HepG2 (cell line): Measurements from ENCODE around the gene PLA2R1. TPM values are rescaled to one million over a fixed set of nuclear protein-coding genes. Genes with fewer than 3 reads are reported as not detected.

ENCODE experiments used
- ARID5B ChIP-seq: IDR thresholded peaks from 2 replicates; pipeline ENCODE4 v1.4.0; 2020; ENCODE audit warnings: mild to moderate bottlenecking, missing genetic modification reagents
- DNMT1 ChIP-seq: sonication (generic); formaldehyde crosslinking; IDR thresholded peaks from 2 replicates; pipeline ENCODE4 v1.5.1; 2020; ENCODE audit warnings: mild to moderate bottlenecking, missing genetic modification reagents
- E2F5 ChIP-seq: sonication (generic); formaldehyde crosslinking; conservative IDR thresholded peaks from 2 replicates; pipeline ENCODE4 v1.4.0; 2020; ENCODE audit warnings: missing genetic modification reagents
- GLI4 ChIP-seq: sonication (generic); formaldehyde crosslinking; IDR thresholded peaks from 2 replicates; pipeline ENCODE4 v1.5.1; 2020; ENCODE audit warnings: missing genetic modification reagents, mild to moderate bottlenecking, moderate library complexity, borderline replicate concordance
- MEF2D ChIP-seq: sonication (generic); formaldehyde crosslinking; IDR thresholded peaks from 2 replicates; pipeline ENCODE4 v1.5.1; 2020; ENCODE audit warnings: mild to moderate bottlenecking, missing genetic modification reagents
- PRMT3 ChIP-seq: sonication (generic); formaldehyde crosslinking; IDR thresholded peaks from 2 replicates; pipeline ENCODE4 v1.8.1; 2022; ENCODE audit warnings: low read depth, mild to moderate bottlenecking, moderate library complexity, missing genetic modification reagents, borderline replicate concordance
- RCOR2 ChIP-seq: IDR thresholded peaks from 2 replicates; pipeline ENCODE4 v1.6.1; 2016; ENCODE audit warnings: missing biosample characterization, missing genetic modification reagents
- REL ChIP-seq: sonication (generic); formaldehyde crosslinking; conservative IDR thresholded peaks from 2 replicates; pipeline ENCODE4 v1.8.0; 2022; ENCODE audit warnings: mild to moderate bottlenecking, missing genetic modification reagents, moderate library complexity
- SMYD3 ChIP-seq: sonication (generic); formaldehyde crosslinking; IDR thresholded peaks from 2 replicates; pipeline ENCODE4 v1.8.1; 2023; ENCODE audit warnings: mild to moderate bottlenecking, missing genetic modification reagents
- TERF1 ChIP-seq: sonication (generic); formaldehyde crosslinking; IDR thresholded peaks from 2 replicates; pipeline ENCODE4 v1.8.0; 2022; ENCODE audit warnings: mild to moderate bottlenecking, missing genetic modification reagents, moderate library complexity
- THYN1 ChIP-seq: sonication (generic); formaldehyde crosslinking; IDR thresholded peaks from 2 replicates; pipeline ENCODE4 v1.8.1; 2023; ENCODE audit warnings: low read depth, mild to moderate bottlenecking, moderate library complexity, missing genetic modification reagents, borderline replicate concordance
- ZBTB26 ChIP-seq: IDR thresholded peaks from 2 replicates; pipeline ENCODE4 v1.6.1; 2016; ENCODE audit warnings: missing compliant biosample characterization, missing genetic modification reagents, borderline replicate concordance
- ZFP36L2 ChIP-seq: sonication (generic); formaldehyde crosslinking; IDR thresholded peaks from 2 replicates; pipeline ENCODE4 v1.4.0; 2020; ENCODE audit warnings: missing genetic modification reagents
- ZNF800 ChIP-seq: sonication (generic); formaldehyde crosslinking; IDR thresholded peaks from 2 replicates; pipeline ENCODE4 v1.4.0; 2020; ENCODE audit warnings: missing genetic modification reagents
- polyA plus RNA-seq, 8 experiments: library from polyadenylated mRNA; depleted of rRNA in 3 of 8; stranded (reverse) in 7 of 8; unstranded in 1 of 8; fragments of >200 nt; fragmentation: Illumina TruSeq in 4 of 8; extraction: Trizol in 4 of 8; gene quantifications; 2 replicates each; pipeline versions ENCODE4 v1.2.1 to v1.2.3, GENCODE V29; 2011 to 2016; ENCODE audit warnings: low read depth in 4 of 8, missing spikeins in 1 of 8, mixed read lengths in 1 of 8; ENCODE audit not compliant: insufficient read depth in 1 of 8
- total RNA-seq, 5 experiments: library from RNA; depleted of rRNA; stranded (reverse); fragments of >200 nt; fragmentation: Illumina TruSeq; extraction: Trizol; gene quantifications; 2 replicates each; pipeline ENCODE4 v1.2.3, GENCODE V29; 2016; ENCODE audit warnings: low read depth in 1 of 5
- TF ChIP-seq, protein P1 (sequence below): sonication (generic); formaldehyde crosslinking; IDR thresholded peaks from 2 replicates; pipeline ENCODE4 v1.5.0; 2020; ENCODE audit warnings: mild to moderate bottlenecking, missing genetic modification reagents, moderate library complexity
- TF ChIP-seq, protein P2 (sequence below): sonication (generic); formaldehyde crosslinking; IDR thresholded peaks from 2 replicates; pipeline ENCODE4 v1.4.0; 2020; ENCODE audit warnings: mild to moderate bottlenecking, low read depth, missing genetic modification reagents

Gene PLA2R1
- total and polyA plus RNA-seq, 2 of the 13 experiments (the other 11 are each of a cell fraction or from before 2014, with no cell fraction given), result not detected

DNA sequence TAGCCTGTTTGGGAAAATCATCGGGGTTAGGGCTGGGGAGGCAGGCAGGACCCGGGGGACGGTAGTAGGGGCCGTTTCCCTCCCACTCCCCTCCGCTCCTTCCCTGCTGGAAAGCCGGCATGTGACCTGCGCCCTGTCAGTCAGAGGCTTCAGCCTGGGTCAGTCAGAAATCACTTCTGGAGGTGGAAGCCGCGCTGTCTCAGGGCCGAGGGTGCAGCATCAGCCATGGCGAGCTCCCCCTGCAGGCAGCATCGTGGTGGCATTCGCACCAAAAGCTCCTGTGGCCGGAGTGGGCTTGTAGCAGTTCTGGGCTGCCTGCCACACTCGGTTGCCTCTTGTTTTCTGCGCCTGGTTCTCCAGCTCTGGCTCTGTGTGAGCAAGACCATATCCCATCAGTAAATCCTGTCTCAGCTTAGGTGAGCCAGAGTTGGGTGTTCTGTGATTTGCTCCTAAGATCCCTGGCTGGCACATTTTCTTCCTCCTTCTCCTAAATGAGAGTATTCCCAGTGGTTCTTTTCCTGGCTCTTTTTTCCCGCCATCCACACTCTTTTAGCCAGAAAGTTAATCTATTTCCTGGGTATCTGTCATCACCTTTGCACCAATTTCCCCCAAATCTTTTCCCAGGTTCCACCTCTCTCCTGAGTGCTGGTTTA is 140.5 kb downstream of the PLA2R1 start (continued):
- TF ChIP-seq ARID5B (CRISPR knock-in tag), result peak; percentile 64
- no peak for TF ChIP-seq GLI4
- peak; percentile 52; the same call in 1 of the 2 replicates for TF ChIP-seq MEF2D (CRISPR knock-in tag)
- TF ChIP-seq SMYD3 (CRISPR knock-in tag), result no peak
- TF ChIP-seq, protein P1, sequence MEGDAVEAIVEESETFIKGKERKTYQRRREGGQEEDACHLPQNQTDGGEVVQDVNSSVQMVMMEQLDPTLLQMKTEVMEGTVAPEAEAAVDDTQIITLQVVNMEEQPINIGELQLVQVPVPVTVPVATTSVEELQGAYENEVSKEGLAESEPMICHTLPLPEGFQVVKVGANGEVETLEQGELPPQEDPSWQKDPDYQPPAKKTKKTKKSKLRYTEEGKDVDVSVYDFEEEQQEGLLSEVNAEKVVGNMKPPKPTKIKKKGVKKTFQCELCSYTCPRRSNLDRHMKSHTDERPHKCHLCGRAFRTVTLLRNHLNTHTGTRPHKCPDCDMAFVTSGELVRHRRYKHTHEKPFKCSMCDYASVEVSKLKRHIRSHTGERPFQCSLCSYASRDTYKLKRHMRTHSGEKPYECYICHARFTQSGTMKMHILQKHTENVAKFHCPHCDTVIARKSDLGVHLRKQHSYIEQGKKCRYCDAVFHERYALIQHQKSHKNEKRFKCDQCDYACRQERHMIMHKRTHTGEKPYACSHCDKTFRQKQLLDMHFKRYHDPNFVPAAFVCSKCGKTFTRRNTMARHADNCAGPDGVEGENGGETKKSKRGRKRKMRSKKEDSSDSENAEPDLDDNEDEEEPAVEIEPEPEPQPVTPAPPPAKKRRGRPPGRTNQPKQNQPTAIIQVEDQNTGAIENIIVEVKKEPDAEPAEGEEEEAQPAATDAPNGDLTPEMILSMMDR, result peak; percentile 98
- no peak for TF ChIP-seq THYN1 (CRISPR knock-in tag)
- TF ChIP-seq, protein P2, sequence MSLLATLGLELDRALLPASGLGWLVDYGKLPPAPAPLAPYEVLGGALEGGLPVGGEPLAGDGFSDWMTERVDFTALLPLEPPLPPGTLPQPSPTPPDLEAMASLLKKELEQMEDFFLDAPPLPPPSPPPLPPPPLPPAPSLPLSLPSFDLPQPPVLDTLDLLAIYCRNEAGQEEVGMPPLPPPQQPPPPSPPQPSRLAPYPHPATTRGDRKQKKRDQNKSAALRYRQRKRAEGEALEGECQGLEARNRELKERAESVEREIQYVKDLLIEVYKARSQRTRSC (CRISPR knock-in tag), result no peak
- TF ChIP-seq REL (CRISPR knock-in tag), result no peak
- no peak for TF ChIP-seq ZNF800 (CRISPR knock-in tag)
- no peak for TF ChIP-seq ZFP36L2 (CRISPR knock-in tag)
- no peak for TF ChIP-seq E2F5 (CRISPR knock-in tag)
- TF ChIP-seq DNMT1 (CRISPR knock-in tag), result no peak
- no peak for TF ChIP-seq RCOR2 (CRISPR knock-in tag)
- TF ChIP-seq ZBTB26 (CRISPR knock-in tag), result 0 out of 2 replicates have a peak, but pooled peaks have one; percentile 52
- peak; percentile 39; the same call in 1 of the 2 replicates for TF ChIP-seq PRMT3 (CRISPR knock-in tag)
- TF ChIP-seq TERF1 (CRISPR knock-in tag), result no peak
